Lower leg skin (tissue), 4 donors: ENCODE measurements around the gene POLR3H. TPM values are rescaled to one million over a fixed set of nuclear protein-coding genes. Genes with fewer than 3 reads are reported as not detected.

ENCODE experiments used
- DNase-seq, 2 donors: peaks; one replicate each; pipeline ENCODE4 v3.0.0-alpha.2; 2019; ENCODE audit warnings: low spot score in 2 of 2
- H3K4me3 ChIP-seq: fragments of 200-600 bp; sonication (generic); 2 replicates; pipeline ENCODE4 v1.5.1; 2017; ENCODE audit warnings: mild to moderate bottlenecking, low read depth; ENCODE audit not compliant: poor library complexity, severe bottlenecking
- CTCF ChIP-seq, 3 donors: fragments of 450-650 bp; IDR thresholded peaks; one replicate each; pipeline ENCODE4 v1.5.1; 2016; ENCODE audit warnings: antibody characterized with exemption in 3 of 3, mild to moderate bottlenecking in 3 of 3, moderate library complexity in 2 of 3
- POLR2A ChIP-seq, 2 donors: fragments of 450-650 bp; IDR thresholded peaks; one replicate each; pipeline ENCODE4 v1.6.1; 2016 to 2017; ENCODE audit warnings: antibody characterized with exemption in 2 of 2, mild to moderate bottlenecking in 1 of 2, moderate library complexity in 1 of 2
- WGBS, 2 donors: methylation state at CpG; one replicate each; pipeline ENCODE4 v1.1.5; 2018; 5-methylcytosine and 5-hydroxymethylcytosine counted together
- intact Hi-C: fragments of 100-400 bp; cut with DNase I; formaldehyde crosslinking; loops from one replicate; pipeline ENCODE4 v1.15.0; 2023; ENCODE audit warnings: low total_unique reads
- total RNA-seq, 4 donors: library from RNA; depleted of rRNA; stranded (reverse); fragments of >200 nt; gene quantifications; one replicate each; pipeline ENCODE4 v1.1.0, GENCODE V29; 2016

POLR3H gene
- total RNA-seq, 4 donors from 2014 or later: 8.7 to 19.7 (median 16.4) TPM

- 36 to 40% methylated on average over 2 of the region's 2 CpGs for WGBS, 2 donors
- no peak overlapping the region for H3K4me3 ChIP-seq
- TF ChIP-seq CTCF (IDR thresholded peaks at IDR 0.05): no peak
- no peak for TF ChIP-seq POLR2A (IDR thresholded peaks at IDR 0.05)
- no peak for DNase-seq
- intact Hi-C loops: no loop called here
Measured at GRCh38 chr22:41482319-41482935, 61.8 kb downstream of the POLR3H start.

- 60 to 63% methylated on average over 5 of the region's 5 CpGs for WGBS, 2 donors
- TF ChIP-seq CTCF (IDR thresholded peaks at IDR 0.05) (no peak), POLR2A (IDR thresholded peaks at IDR 0.05) (no peak)
- no peak for DNase-seq
- no peak overlapping the region for H3K4me3 ChIP-seq
- intact Hi-C loops: no loop called here
Measured at GRCh38 chr22:41481925-41482318, 62.3 kb downstream of the POLR3H start.

- no peak for DNase-seq
- H3K4me3 ChIP-seq: no peak overlapping the region
- intact Hi-C loops: no loop called here
- no peak for TF ChIP-seq POLR2A (IDR thresholded peaks at IDR 0.05)
- WGBS, 2 donors: 69 to 75% methylated on average over 15 of the region's 15 CpGs
Measured at GRCh38 chr22:41481131-41481830, 63.0 kb downstream of the POLR3H start.

- DNase-seq: no peak
- WGBS, 2 donors: 60 to 63% methylated on average over 7 of the region's 7 CpGs
- intact Hi-C loops: no loop called here
- no peak for TF ChIP-seq CTCF (IDR thresholded peaks at IDR 0.05)
- no peak for TF ChIP-seq POLR2A (IDR thresholded peaks at IDR 0.05)
- no peak overlapping the region for H3K4me3 ChIP-seq
Measured at GRCh38 chr22:41480397-41480735, 63.9 kb downstream of the POLR3H start.

DNA sequence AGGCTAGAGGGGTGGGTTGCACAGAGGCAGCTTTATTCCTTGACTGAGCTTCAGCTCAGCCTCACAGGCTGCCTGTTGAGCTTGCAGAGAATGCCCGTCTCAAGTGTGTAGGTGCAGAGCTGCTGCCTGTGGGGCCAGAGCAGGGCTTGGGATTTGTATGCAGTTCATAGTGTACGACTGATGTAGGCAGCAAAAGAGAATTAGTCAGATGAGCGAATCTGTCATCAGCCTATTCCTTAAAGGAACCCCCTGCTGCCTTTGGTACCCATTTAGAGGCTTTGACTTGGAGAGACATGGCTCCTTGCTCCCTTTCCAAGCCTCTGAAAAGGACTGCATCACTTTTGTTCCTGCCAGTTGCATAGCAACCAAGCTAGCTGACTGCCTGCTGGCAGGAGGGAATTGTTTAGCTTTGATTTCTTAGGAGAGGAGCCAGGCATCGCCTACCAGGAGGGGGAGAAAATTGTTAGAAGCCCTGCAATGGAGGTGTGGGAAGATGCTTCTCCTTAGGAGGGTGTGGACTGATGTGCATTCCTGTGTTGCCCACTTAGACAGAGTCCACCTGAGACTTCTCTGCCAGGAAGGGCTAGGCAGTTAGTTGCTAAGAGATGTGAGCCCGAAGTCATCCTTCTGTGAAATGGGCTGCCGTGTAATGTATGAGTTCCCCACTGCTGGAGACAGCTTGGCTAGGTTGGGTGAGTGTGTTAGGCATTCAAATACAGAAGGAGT, 64.4 kb downstream of the POLR3H start:
- no peak for TF ChIP-seq POLR2A (IDR thresholded peaks at IDR 0.05)
- TF ChIP-seq CTCF (IDR thresholded peaks at IDR 0.05): no peak
- WGBS, 2 donors: 72 to 75% methylated on average over 6 of the region's 6 CpGs
- no peak overlapping the region for H3K4me3 ChIP-seq
- DNase-seq: no peak
- intact Hi-C loops: no loop called here

DNA sequence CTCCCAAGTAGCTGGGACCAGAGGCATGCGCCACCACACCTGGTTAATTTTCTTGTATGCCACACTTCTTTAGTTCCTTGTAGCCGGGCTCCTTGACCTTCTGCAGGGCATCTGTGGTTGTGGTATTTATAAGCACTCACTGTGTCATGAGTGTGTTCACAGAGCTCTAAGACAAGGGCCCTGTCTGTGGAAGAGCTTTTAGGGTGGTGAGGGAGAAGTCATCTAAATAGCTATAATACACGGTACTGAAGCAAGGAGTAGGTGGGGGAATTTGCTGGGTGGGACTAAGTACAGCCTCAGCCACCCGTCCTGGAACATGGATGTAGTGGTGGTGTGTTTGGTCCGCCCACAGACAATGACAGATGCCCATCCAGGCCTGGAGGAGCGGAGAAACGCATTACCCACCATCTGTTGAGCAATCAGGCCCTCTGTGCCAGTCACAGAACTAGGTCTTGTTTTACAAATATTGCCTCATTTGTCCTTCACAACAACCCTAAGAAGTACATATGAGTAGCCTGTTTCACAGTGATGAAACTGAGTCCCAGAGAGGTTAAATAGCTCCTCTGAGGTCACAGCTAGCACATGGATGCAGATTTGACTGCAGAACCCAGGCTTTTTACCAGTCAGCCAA, 65.3 kb downstream of the POLR3H start:
- DNase-seq: no peak
- TF ChIP-seq CTCF (IDR thresholded peaks at IDR 0.05): no peak
- no peak for TF ChIP-seq POLR2A (IDR thresholded peaks at IDR 0.05)
- intact Hi-C loops: no loop called here
- no peak overlapping the region for H3K4me3 ChIP-seq
- 63 to 72% methylated on average over 7 of the region's 7 CpGs for WGBS, 2 donors
